Measurements from ENCODE around the gene CEMP1.

The CEMP1 gene

DNA sequence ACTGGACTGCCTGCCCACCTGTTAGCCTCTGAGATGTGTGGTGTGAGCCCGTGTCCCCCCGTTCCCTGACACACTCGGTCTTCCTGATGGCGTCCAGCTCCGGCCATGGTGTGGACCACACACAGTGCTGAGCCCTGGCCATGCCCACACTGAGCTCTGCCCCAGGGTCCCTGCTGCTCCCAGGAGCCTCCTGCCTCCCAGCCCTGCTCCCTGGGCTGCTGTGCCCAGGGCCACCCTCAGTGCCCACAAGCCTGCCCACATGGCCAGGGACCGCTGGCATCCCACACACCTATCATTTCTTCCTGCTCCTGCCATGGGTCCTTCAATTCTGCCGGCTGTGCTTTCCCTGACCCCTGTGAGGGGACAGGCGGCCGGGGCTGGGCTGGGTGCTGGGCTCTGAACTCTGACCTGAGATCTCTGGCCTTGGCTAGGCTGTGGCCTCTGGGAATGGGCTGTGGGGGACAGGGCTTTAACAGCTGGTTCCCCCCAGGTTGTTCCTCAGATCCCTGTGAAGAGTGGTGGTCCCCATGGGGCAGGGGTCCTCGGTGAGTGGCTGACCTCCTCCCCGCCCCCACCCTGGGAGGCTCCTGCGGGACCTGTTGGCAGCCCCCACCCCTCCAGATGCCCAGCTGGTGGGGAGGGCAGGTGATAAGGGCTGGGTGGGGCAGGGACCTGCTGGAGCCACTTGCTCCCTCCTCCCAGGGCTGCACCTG is 4.0 kb downstream of the CEMP1 start:
- no peaks in the 10 kb centered on the region for H4K20me1 ChIP-seq (ENCODE audit: insufficient read depth, low read length)
- no peak overlapping the region for H3K27ac ChIP-seq (ENCODE audit: low read length)
- H3K9ac ChIP-seq (ENCODE audit: low read length) = no peak overlapping the region
- peaks cover 22% of the 10 kb centered on the region for H3K36me3 ChIP-seq (replicated peaks; ENCODE audit: low read depth, low read length)
- H3K79me2 ChIP-seq (ENCODE audit: low read length) = no peaks in the 10 kb centered on the region
- no peak overlapping the region for H3K4me3 ChIP-seq (ENCODE audit: low read length)
- no peaks in the 10 kb centered on the region for H3K9me3 ChIP-seq (ENCODE audit: insufficient read depth, low read length)
- peaks cover 6% of the 10 kb centered on the region; the same call in 1 of the 2 replicates for H3K4me1 ChIP-seq (ENCODE audit: low read length)
- H2AFZ ChIP-seq (ENCODE audit: low read depth, low read length) = no peak overlapping the region
- no peak for TF ChIP-seq EZH2phosphoT487 (IDR thresholded peaks at IDR 0.05; ENCODE audit: low read depth)
- TF ChIP-seq, protein P1, sequence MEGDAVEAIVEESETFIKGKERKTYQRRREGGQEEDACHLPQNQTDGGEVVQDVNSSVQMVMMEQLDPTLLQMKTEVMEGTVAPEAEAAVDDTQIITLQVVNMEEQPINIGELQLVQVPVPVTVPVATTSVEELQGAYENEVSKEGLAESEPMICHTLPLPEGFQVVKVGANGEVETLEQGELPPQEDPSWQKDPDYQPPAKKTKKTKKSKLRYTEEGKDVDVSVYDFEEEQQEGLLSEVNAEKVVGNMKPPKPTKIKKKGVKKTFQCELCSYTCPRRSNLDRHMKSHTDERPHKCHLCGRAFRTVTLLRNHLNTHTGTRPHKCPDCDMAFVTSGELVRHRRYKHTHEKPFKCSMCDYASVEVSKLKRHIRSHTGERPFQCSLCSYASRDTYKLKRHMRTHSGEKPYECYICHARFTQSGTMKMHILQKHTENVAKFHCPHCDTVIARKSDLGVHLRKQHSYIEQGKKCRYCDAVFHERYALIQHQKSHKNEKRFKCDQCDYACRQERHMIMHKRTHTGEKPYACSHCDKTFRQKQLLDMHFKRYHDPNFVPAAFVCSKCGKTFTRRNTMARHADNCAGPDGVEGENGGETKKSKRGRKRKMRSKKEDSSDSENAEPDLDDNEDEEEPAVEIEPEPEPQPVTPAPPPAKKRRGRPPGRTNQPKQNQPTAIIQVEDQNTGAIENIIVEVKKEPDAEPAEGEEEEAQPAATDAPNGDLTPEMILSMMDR (IDR thresholded peaks at IDR 0.05; ENCODE audit: low read depth, low read length) = no peak
- H3K4me2 ChIP-seq (ENCODE audit: low read length) = no peak overlapping the region
- H3K27me3 ChIP-seq (ENCODE audit: low read depth, low read length) = no peaks in the 10 kb centered on the region

DNA sequence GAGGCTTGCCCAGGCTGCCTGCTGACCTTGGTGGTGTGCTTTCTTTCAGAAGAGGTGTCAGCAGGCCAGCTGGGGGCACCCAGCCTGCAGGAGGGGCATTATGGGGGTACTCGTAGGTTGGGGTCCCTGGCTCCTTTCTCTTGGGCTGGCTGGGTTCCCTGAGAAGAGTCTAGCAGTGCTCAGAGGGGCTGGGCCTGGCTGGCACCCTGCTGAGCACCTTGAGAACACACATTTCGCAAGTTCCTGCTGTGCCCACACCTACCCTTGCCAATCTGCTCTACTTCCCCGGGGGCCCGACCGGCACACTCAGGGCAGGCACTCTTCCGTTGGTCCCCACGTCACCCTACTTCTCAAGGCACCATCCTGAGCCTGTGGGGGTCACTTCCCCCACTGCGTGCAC is 5.1 kb downstream of the CEMP1 start:
- peaks cover 3% of the 10 kb centered on the region for H3K79me2 ChIP-seq (ENCODE audit: low read length)
- no peak overlapping the region for H3K4me2 ChIP-seq (ENCODE audit: low read length)
- no peaks in the 10 kb centered on the region for H3K27me3 ChIP-seq (ENCODE audit: low read depth, low read length)
- H4K20me1 ChIP-seq (ENCODE audit: insufficient read depth, low read length) = no peaks in the 10 kb centered on the region
- no peak overlapping the region for H2AFZ ChIP-seq (ENCODE audit: low read depth, low read length)
- no peak overlapping the region for H3K27ac ChIP-seq (ENCODE audit: low read length)
- H3K9ac ChIP-seq (ENCODE audit: low read length) = no peak overlapping the region
- no peaks in the 10 kb centered on the region for H3K9me3 ChIP-seq (ENCODE audit: insufficient read depth, low read length)
- H3K36me3 ChIP-seq (replicated peaks; ENCODE audit: low read depth, low read length) = peaks cover 22% of the 10 kb centered on the region
- no peak overlapping the region for H3K4me3 ChIP-seq (ENCODE audit: low read length)
- peaks cover 6% of the 10 kb centered on the region; the same call in 1 of the 2 replicates for H3K4me1 ChIP-seq (ENCODE audit: low read length)
- TF ChIP-seq, protein P1 (IDR thresholded peaks at IDR 0.05; ENCODE audit: low read depth, low read length) = no peak
- TF ChIP-seq EZH2phosphoT487 (IDR thresholded peaks at IDR 0.05; ENCODE audit: low read depth) = no peak

DNA sequence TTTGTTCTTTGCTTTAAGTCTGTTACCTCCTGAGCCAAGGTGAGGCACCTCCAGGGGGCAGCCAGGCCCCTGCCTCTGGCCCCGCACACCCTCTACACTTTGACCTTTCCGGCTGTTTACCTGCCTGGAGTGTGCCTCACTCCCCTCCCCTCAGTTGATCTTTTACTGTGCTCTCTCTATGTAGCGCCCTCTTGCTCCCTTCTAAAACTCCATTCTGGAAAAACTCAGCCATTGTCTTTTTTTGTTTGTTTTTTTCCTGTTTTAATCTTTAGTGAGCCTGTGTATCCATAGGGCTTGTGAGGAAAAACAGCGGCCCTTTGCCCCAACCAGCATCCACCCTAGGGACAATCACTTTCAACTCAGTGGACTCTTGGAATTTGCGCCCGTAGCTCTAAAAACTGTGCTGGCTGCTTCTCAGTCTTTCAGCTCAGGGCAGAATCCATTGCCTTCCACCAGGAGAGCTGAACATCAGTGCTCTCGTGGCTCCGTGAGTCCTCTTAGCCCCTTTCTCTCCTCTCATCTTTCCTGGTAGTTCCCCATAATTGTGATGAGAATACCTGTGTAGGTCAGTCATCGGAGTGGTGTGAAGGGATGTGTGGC is 6.8 kb downstream of the CEMP1 start:
- TF ChIP-seq, protein P1 (IDR thresholded peaks at IDR 0.05; ENCODE audit: low read depth, low read length) = no peak
- no peak for TF ChIP-seq EZH2phosphoT487 (IDR thresholded peaks at IDR 0.05; ENCODE audit: low read depth)
- Histone ChIP-seq H3K4me1 (ENCODE audit: low read length) (peaks cover 10% of the 10 kb centered on the region; the same call in 1 of the 2 replicates), H3K27me3 (ENCODE audit: low read depth, low read length) (no peaks in the 10 kb centered on the region), H3K4me3 (ENCODE audit: low read length) (no peak overlapping the region), H3K4me2 (ENCODE audit: low read length) (no peak overlapping the region), H3K9ac (ENCODE audit: low read length) (no peak overlapping the region), H4K20me1 (ENCODE audit: insufficient read depth, low read length) (peaks cover 5% of the 10 kb centered on the region; the same call in 1 of the 2 replicates), H3K79me2 (ENCODE audit: low read length) (peaks cover 14% of the 10 kb centered on the region), H3K9me3 (ENCODE audit: insufficient read depth, low read length) (no peaks in the 10 kb centered on the region), H3K36me3 (replicated peaks; ENCODE audit: low read depth, low read length) (peaks cover 19% of the 10 kb centered on the region), H2AFZ (ENCODE audit: low read depth, low read length) (no peak overlapping the region), H3K27ac (ENCODE audit: low read length) (no peak overlapping the region)

DNA sequence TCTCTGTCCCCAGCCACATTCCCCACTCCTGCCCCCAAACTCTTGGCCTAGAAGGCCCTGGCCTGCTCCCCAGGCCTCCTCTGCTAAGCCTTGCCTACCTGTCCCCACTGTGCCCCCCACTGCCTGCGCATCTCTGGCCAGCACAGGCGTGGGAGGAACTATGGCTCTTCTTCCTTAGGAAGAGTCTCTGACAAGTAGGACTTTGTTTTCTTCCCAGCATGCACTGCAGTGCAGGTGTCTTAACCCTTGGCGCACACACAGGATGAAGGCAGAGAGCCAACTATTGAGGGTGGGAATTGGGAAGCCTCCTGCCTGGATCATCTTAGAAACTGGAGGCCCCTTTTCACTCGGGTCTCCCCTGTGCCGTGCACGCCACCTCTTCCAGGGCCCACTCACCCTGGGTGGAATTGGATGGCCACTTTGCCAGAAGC is 7.4 kb downstream of the CEMP1 start:
- peaks cover 16% of the 10 kb centered on the region for H3K36me3 ChIP-seq (replicated peaks; ENCODE audit: low read depth, low read length)
- no peak overlapping the region for H3K9ac ChIP-seq (ENCODE audit: low read length)
- H3K4me2 ChIP-seq (ENCODE audit: low read length) = no peak overlapping the region
- H4K20me1 ChIP-seq (ENCODE audit: insufficient read depth, low read length) = peaks cover 12% of the 10 kb centered on the region
- no peaks in the 10 kb centered on the region for H3K27me3 ChIP-seq (ENCODE audit: low read depth, low read length)
- no peak overlapping the region for H3K27ac ChIP-seq (ENCODE audit: low read length)
- H3K4me1 ChIP-seq (ENCODE audit: low read length) = peaks cover 10% of the 10 kb centered on the region; the same call in 1 of the 2 replicates
- H2AFZ ChIP-seq (ENCODE audit: low read depth, low read length) = no peak overlapping the region
- H3K9me3 ChIP-seq (ENCODE audit: insufficient read depth, low read length) = no peaks in the 10 kb centered on the region
- no peak overlapping the region for H3K4me3 ChIP-seq (ENCODE audit: low read length)
- H3K79me2 ChIP-seq (ENCODE audit: low read length) = peaks cover 20% of the 10 kb centered on the region
- TF ChIP-seq EZH2phosphoT487 (IDR thresholded peaks at IDR 0.05; ENCODE audit: low read depth) = no peak
- TF ChIP-seq, protein P1 (IDR thresholded peaks at IDR 0.05; ENCODE audit: low read depth, low read length) = no peak
